Uterine smooth muscle cell (primary cell): ENCODE results near the gene RLIM. TPM values are rescaled to one million over a fixed set of nuclear protein-coding genes. Genes with fewer than 3 reads are reported as not detected.

ENCODE experiments used
- total RNA-seq: library from RNA; depleted of rRNA; stranded (reverse); fragments of >200 nt; gene quantifications from 2 replicates; pipeline ENCODE4 v1.2.3, GENCODE V29; 2014

Gene RLIM
- total RNA-seq, result 68.1 and 74.6 TPM in 2 replicates

GRCh38 chrX:74614093-74614909 lies at the start of gene RLIM:
RLIM (minus strand) TSS chrX:74614624; CDS start chrX:74595977, 18,647 bp downstream.

Other genes starting within 250 kb of the RLIM start
- gene SLC16A2, start 193.1 kb downstream of the RLIM start, total RNA-seq, result 5.9 and 14.4 TPM in 2 replicates